HFFc6 (cell line): Measurements from ENCODE around the gene CD226. TPM values are rescaled to one million over a fixed set of nuclear protein-coding genes. Genes with fewer than 3 reads are reported as not detected.

Experiments used
- DNase-seq: peaks from one replicate; pipeline ENCODE4 v3.0.0-alpha.2; 2018
- H3K27ac Mint-ChIP-seq: 2 replicates; pipeline ENCODE4 v1.8.0; 2020; ENCODE audit warnings: mild to moderate bottlenecking, mixed read lengths
- H3K27me3 Mint-ChIP-seq: 2 replicates; pipeline ENCODE4 v1.8.0; 2021; ENCODE audit warnings: mild to moderate bottlenecking, moderate library complexity, mixed read lengths; ENCODE audit not compliant: insufficient read depth
- H3K36me3 Mint-ChIP-seq: 2 replicates; pipeline ENCODE4 v1.8.0; 2021; ENCODE audit warnings: low read depth, mixed read lengths
- H3K4me1 Mint-ChIP-seq: 2 replicates; pipeline ENCODE4 v1.8.0; 2020; ENCODE audit warnings: low read depth, mixed read lengths
- H3K4me3 Mint-ChIP-seq: 2 replicates; pipeline ENCODE4 v1.8.0; 2020; ENCODE audit warnings: mild to moderate bottlenecking, moderate library complexity, mixed read lengths
- H3K9me3 Mint-ChIP-seq: 2 replicates; pipeline ENCODE4 v1.8.0; 2020; ENCODE audit warnings: mild to moderate bottlenecking, mixed read lengths
- total RNA-seq, 6 experiments: library from RNA; stranded (reverse); fragmentation: NEBNext Ultra II Directional; extraction: Animal tissue kit (Norgen Biotek cat#: 25700); gene quantifications; 2 replicates in 1 of 6; 3 replicates in 5 of 6; pipeline ENCODE4 v1.2.3, GENCODE V29; 2021
- TF ChIP-seq, protein P1 (sequence below): fragments of 200-600 bp; sonication (generic); IDR thresholded peaks from 2 replicates; pipeline ENCODE4 v1.5.0; 2021; ENCODE audit warnings: antibody characterized with exemption, mild to moderate bottlenecking

The CD226 gene
- total RNA-seq, 6 experiments from 2014 or later, result 0.14 to 0.78 (median 0.34) TPM

DNA sequence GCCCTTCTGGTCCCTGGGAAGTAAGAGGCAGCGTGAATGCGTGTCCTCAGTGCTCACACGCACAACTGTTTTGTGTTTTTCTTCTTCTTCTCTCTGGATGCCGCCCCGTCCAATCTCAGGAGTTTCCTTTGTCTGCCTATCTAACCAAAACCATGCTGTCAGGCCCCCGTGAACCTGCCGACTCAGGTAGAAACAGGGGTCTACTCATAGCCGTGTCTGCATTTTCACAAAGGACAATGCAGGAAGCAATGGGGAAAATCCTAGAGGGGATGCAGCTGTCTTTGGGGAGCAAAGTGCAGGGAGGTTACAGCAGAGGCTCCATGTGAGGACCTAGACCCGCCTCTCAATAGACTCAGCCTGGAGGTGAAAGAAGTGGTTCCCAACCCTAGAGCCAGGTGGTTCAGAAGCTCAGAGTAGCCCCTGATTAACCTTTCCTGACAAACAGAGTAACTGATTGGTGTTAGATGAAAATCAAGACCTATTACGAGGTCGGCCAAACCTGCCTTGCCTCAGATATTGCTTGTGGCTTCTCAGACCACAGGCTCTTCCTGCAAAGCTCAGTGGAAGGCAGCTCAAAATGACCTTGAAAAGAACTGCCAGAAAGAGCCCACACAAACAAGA is 49.3 kb downstream of the CD226 start:
- Mint-ChIP-seq H3K27me3 (peaks cover 1% of the 10 kb centered on the region), H3K36me3 (peaks cover 4% of the 10 kb centered on the region), H3K4me3 (no peak overlapping the region), H3K4me1 (no peaks in the 10 kb centered on the region), H3K9me3 (no peaks in the 10 kb centered on the region), H3K27ac (no peak overlapping the region)
- TF ChIP-seq, protein P1, sequence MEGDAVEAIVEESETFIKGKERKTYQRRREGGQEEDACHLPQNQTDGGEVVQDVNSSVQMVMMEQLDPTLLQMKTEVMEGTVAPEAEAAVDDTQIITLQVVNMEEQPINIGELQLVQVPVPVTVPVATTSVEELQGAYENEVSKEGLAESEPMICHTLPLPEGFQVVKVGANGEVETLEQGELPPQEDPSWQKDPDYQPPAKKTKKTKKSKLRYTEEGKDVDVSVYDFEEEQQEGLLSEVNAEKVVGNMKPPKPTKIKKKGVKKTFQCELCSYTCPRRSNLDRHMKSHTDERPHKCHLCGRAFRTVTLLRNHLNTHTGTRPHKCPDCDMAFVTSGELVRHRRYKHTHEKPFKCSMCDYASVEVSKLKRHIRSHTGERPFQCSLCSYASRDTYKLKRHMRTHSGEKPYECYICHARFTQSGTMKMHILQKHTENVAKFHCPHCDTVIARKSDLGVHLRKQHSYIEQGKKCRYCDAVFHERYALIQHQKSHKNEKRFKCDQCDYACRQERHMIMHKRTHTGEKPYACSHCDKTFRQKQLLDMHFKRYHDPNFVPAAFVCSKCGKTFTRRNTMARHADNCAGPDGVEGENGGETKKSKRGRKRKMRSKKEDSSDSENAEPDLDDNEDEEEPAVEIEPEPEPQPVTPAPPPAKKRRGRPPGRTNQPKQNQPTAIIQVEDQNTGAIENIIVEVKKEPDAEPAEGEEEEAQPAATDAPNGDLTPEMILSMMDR, result no peak
- no peak for DNase-seq

DNA sequence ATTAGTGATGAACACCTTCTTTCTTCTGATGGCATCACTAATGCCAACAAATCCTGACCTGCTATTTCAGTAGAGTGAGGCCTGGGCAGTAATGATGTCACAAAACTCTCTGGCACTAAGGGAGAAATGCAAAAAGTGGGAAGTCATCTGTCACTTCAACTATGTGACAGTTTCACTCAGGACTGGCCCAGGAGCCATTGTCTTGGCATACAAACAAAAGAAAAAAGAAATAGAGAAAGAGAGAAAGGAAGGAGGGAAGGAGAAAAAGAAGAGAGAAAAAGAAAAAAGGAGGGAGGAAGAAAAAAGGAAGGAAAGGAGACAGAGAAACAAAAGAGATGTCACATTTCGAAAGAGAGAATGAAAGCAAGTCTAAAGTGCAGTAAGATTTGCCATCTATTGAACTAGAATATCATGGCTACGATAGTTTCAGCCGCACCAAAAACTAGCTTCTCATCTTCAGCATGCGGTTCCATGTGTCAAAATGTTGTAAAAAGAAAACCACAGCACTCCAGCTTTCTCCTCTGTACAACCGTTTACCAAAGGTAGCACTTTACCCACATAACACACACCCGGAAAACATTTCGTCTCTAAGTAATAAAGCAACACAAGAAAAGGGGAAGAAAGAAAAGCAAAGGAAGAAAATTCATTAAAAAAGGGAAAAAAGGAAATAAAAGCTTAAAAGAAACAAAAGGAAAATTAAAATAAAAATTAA is 50.1 kb downstream of the CD226 start:
- Mint-ChIP-seq H3K36me3 (peaks cover 4% of the 10 kb centered on the region), H3K27ac (no peak overlapping the region)

DNA sequence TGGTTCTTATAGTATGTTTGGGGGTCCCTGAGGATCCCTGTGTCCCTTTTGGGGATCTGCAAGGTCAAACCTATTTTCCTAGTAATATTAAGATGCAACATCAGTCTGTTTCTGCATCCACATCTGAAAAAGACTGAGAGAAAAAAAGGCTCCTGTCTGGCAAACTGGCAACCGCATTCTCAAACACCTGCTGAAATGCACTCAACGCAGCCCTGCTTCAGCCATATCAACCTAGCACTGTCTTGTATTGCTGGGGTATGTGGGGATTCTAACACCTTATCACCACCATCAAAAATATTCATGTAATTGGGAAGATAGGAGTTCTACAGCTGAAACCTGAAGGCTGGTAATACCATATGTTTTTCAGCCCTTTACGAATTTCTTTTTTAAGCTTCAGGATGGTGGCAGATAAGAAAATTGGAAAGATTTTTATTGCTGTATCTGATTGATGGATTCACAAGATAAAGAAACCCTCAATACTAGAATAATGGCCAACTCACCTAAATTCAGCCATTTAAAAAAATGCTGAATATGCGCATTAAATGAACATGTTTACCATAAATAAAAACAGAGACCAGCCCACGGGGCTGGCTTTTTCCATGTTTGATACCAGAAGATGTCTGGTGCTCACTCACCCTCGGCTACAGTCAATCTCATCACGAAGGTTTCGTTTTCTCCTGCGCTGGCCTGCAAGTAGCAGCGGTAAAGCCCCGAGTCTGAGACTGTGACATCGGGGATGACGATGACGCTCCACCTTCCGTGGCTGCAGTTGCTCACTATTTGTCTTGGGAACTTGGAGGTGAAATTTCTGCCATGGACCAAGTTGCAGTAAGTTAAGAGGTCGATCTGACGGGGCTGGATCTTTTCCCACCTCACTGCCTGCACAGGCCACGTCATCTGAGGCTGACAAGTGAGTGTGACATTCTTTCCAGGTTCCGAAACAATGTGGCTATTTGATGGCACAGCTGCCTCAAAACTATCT is 52.3 kb downstream of the CD226 start:
- no peak overlapping the region for H3K4me3 Mint-ChIP-seq

More for the DNA sequence above, 50.1 kb downstream of the CD226 start:
- DNase-seq, result no peak
- H3K27me3 Mint-ChIP-seq, result peaks cover 1% of the 10 kb centered on the region
- H3K9me3 Mint-ChIP-seq, result no peaks in the 10 kb centered on the region
- H3K4me1 Mint-ChIP-seq, result no peaks in the 10 kb centered on the region
- H3K4me3 Mint-ChIP-seq, result no peak overlapping the region
- TF ChIP-seq, protein P1, result no peak

DNA sequence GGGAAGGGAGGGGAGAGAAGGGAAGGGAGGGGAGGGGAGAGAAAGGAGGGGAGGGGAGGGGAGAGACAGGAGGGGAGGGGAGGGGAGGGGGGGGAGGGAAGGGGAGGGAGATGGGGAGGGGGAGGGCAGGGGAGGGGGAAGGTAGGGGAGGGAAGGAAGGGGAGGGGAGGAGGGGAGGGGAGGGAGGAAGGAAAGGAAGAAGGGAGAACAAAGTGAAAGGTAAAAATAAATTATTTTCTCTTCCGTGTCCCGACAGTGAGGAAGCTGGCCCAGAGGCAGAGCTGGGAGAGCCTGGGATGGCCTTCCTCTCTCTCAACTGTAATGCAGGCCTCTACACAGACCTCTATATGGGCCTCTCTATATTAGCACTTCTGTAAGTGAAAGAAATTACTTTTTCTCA is 53.2 kb downstream of the CD226 start:
- no peaks in the 10 kb centered on the region; the same call in 1 of the 2 replicates for H3K27me3 Mint-ChIP-seq
- TF ChIP-seq, protein P1, result no peak
- no peak overlapping the region for H3K27ac Mint-ChIP-seq
- DNase-seq, result no peak
- no peaks in the 10 kb centered on the region for H3K9me3 Mint-ChIP-seq
- H3K4me3 Mint-ChIP-seq, result no peak overlapping the region
- H3K36me3 Mint-ChIP-seq, result peaks cover 4% of the 10 kb centered on the region
- no peaks in the 10 kb centered on the region for H3K4me1 Mint-ChIP-seq

More for the DNA sequence above, 52.3 kb downstream of the CD226 start:
- TF ChIP-seq, protein P1, result no peak
- H3K27me3 Mint-ChIP-seq, result no peaks in the 10 kb centered on the region; the same call in 1 of the 2 replicates
- H3K36me3 Mint-ChIP-seq, result peaks cover 4% of the 10 kb centered on the region
- no peak for DNase-seq
- H3K27ac Mint-ChIP-seq, result no peak overlapping the region
- no peaks in the 10 kb centered on the region for H3K9me3 Mint-ChIP-seq
- no peaks in the 10 kb centered on the region for H3K4me1 Mint-ChIP-seq

DNA sequence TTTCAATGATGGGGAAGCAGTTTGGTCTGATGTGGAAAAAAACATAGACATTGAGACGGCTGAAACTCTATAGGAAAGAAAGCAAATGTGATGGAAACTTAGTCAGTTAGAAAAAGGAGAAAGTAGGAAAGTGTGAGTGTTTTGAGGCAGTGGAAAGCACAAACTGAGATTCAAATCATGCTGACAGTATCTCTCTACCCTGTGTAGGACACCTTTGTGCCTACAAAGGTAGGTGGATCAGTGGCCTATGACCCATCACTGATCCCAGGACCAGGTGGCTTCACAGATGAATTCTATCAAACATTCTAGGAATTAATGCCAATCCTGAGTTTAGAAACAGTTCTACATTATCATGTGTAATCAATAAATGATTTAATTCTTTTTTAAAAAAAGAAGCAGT is 57.1 kb downstream of the CD226 start:
- H3K4me3 Mint-ChIP-seq, result no peak overlapping the region
- no peaks in the 10 kb centered on the region for H3K9me3 Mint-ChIP-seq
- H3K27ac Mint-ChIP-seq, result no peak overlapping the region
- DNase-seq, result no peak
- H3K27me3 Mint-ChIP-seq, result no peaks in the 10 kb centered on the region
- H3K36me3 Mint-ChIP-seq, result peaks cover under 1% of the 10 kb centered on the region; the same call in 1 of the 2 replicates
- TF ChIP-seq, protein P1, result no peak
- H3K4me1 Mint-ChIP-seq, result no peaks in the 10 kb centered on the region
